Astrocyte (in vitro differentiated cells and primary cell): ENCODE results near the gene SPHK1.

Experiments
- EZH2 ChIP-seq: IDR thresholded peaks from 2 replicates; pipeline ENCODE4 v1.6.1; 2012; ENCODE audit warnings: mild to moderate bottlenecking, low read length, inconsistent platforms; ENCODE audit not compliant: insufficient read depth
- TF ChIP-seq, protein P1 (sequence below): IDR thresholded peaks from 2 replicates; pipeline ENCODE4 v1.5.1; 2011; ENCODE audit warnings: low read depth, mild to moderate bottlenecking, inconsistent platforms, low read length, moderate library complexity; ENCODE audit not compliant: insufficient read depth

DNA sequence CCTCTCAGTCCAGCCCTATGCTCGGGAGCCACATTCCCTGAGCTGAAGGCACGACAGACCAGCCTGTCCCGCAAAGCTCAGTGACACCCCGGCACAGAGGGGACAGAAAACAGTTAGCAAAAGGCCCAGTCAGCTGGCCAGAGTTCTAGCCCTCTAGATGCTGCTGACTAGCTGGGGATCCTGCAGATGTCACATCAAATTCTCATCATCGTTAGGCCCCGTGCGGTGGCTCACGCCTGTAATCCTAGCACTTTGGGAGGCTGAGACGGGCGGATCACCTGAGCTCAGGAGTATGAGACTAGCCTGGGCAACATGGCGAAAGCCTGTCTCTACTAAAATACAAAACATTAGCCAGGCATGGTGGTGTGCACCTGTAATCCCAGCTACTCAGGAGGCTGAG lies 51.3 kb downstream of the SPHK1 start:
- TF ChIP-seq, protein P1, sequence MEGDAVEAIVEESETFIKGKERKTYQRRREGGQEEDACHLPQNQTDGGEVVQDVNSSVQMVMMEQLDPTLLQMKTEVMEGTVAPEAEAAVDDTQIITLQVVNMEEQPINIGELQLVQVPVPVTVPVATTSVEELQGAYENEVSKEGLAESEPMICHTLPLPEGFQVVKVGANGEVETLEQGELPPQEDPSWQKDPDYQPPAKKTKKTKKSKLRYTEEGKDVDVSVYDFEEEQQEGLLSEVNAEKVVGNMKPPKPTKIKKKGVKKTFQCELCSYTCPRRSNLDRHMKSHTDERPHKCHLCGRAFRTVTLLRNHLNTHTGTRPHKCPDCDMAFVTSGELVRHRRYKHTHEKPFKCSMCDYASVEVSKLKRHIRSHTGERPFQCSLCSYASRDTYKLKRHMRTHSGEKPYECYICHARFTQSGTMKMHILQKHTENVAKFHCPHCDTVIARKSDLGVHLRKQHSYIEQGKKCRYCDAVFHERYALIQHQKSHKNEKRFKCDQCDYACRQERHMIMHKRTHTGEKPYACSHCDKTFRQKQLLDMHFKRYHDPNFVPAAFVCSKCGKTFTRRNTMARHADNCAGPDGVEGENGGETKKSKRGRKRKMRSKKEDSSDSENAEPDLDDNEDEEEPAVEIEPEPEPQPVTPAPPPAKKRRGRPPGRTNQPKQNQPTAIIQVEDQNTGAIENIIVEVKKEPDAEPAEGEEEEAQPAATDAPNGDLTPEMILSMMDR: no peak
- TF ChIP-seq EZH2: no peak
